Endothelial cell of umbilical vein (primary cell): ENCODE results near the gene NFATC2.

ENCODE experiments used
- CTCF ChIP-seq, 2 donors: IDR thresholded peaks; 1 replicate in 1 of 2; 2 replicates in 1 of 2; pipeline ENCODE4 v1.5.1; 2011; ENCODE audit warnings: low read length in 2 of 2, mild to moderate bottlenecking in 2 of 2, moderate library complexity in 2 of 2, control low read depth in 1 of 2, inconsistent platforms in 1 of 2, low read depth in 1 of 2; ENCODE audit not compliant: insufficient read depth in 1 of 2; ENCODE audit errors: extremely low read depth in 1 of 2
- EZH2 ChIP-seq: IDR thresholded peaks from 2 replicates; pipeline ENCODE4 v1.6.1; 2012; ENCODE audit warnings: borderline replicate concordance, low read depth, mild to moderate bottlenecking, moderate library complexity, low read length, inconsistent platforms; ENCODE audit not compliant: severe bottlenecking
- JUN ChIP-seq: IDR thresholded peaks from 2 replicates; pipeline ENCODE4 v1.6.1; 2011; ENCODE audit warnings: borderline replicate concordance, low read depth; ENCODE audit not compliant: insufficient read length, insufficient read depth
- MAX ChIP-seq: IDR thresholded peaks from 2 replicates; pipeline ENCODE4 v1.6.1; 2011; ENCODE audit not compliant: insufficient read depth, insufficient read length
- MYC ChIP-seq: IDR thresholded peaks from one replicate; pipeline ENCODE4 v1.6.1; 2011; ENCODE audit warnings: mild to moderate bottlenecking, low read depth, low read length
- POLR2A ChIP-seq: IDR thresholded peaks from 2 replicates; pipeline ENCODE4 v1.6.1; 2012; ENCODE audit warnings: low read depth, mild to moderate bottlenecking, control low read depth, low read length
- POLR2AphosphoS5 ChIP-seq: IDR thresholded peaks from 2 replicates; pipeline ENCODE4 v1.6.1; 2012; ENCODE audit warnings: low read depth, mild to moderate bottlenecking, control low read depth, low read length, moderate library complexity; ENCODE audit not compliant: insufficient read depth

- no peak for TF ChIP-seq CTCF (IDR thresholded peaks at IDR 0.05; ENCODE audit: extremely low read depth in 1 of 2, insufficient read depth in 1 of 2, low read depth in 1 of 2, low read length in 2 of 2)
- no peak for TF ChIP-seq POLR2A
- TF ChIP-seq EZH2, result no peak
- TF ChIP-seq POLR2AphosphoS5, result peak; percentile 82
- no peak for TF ChIP-seq MAX
- peak; percentile 22 for TF ChIP-seq JUN
- TF ChIP-seq MYC, result no peak
These were observed 85.7 kb downstream of the NFATC2 start for GRCh38 chr20:51456511-51457509.
